ENCODE results near the gene GALNT3. TPM values are rescaled to one million over a fixed set of nuclear protein-coding genes. Genes with fewer than 3 reads are reported as not detected.

GALNT3 gene
- total and polyA plus RNA-seq, 2 of the 13 experiments (the other 11 are each of a cell fraction or from before 2014, with no cell fraction given): 0.29 to 0.30 TPM

DNA sequence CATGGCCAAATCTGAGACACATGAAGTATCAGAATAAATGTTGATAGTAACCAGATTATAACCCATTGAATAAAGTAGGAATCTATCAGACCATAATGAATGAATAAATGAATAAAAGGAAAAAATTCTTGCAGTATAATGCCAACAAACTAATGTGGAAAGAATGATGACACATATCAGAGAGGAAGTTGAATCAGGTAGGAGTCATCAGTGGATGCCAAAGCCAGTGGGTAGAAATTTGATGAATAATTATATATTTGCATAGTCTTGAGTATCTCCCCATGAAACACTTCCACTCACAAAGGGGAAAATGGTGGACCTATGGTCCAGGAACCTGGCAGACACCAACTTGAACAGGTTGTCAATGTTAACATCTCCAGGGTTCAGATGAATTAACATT, 68.6 kb downstream of the GALNT3 start:
- POLR2A ChIA-PET: no interaction called here
- DNase-seq (ENCODE audit: low spot score) (no peak), ATAC-seq (no peak), FAIRE-seq (no peak)
- CTCF ChIA-PET (ENCODE audit: low intra/inter-chr PET ratio, low total read pairs): no interaction called here
- H3K27me3 ChIP-seq (ENCODE audit: control insufficient read depth in 1 of 2, insufficient read depth in 2 of 2, low read length in 2 of 2): peaks cover 0 to 12% of the 10 kb centered on the region in 2 experiments; a peak in 3 of 5 replicates
- intact Hi-C loops (cut with micrococcal nuclease; ENCODE audit: unreplicated experiment): no loop called here
- no peaks in the 10 kb centered on the region for H3K79me2 ChIP-seq (ENCODE audit: insufficient read depth, low read length)
- H3K9ac ChIP-seq (ENCODE audit: insufficient read depth, low read depth, low read length): no peak overlapping the region
- no TSS peak for BruUV-seq (replicated peaks)
- in situ Hi-C loops (cut with HindIII; ENCODE audit: extremely low pct_ligation_motif_present, low pct_unique_long_range_greater_than_20kb): no loop called here
- no peaks in the 10 kb centered on the region; the same call in 1 of the 2 replicates for H4K20me1 ChIP-seq (ENCODE audit: insufficient read depth, low read length)
- H3K36me3 ChIP-seq (replicated peaks in 1 of 2; ENCODE audit: control insufficient read depth in 1 of 2, insufficient read depth in 2 of 2, low read length in 2 of 2): no peaks in the 10 kb centered on the region
- no peak overlapping the region for H2AFZ ChIP-seq (ENCODE audit: low read length)
- H3K9me3 ChIP-seq (ENCODE audit: low read length): no peaks in the 10 kb centered on the region
- H3K27ac ChIP-seq (ENCODE audit: extremely low read length, insufficient read depth, low read length): no peak overlapping the region
- no peak overlapping the region for H3K4me3 ChIP-seq (replicated peaks in 1 of 3; ENCODE audit: insufficient read depth in 1 of 3, low read depth in 2 of 3, low read length in 3 of 3)
- H3K4me1 ChIP-seq (ENCODE audit: insufficient read depth, low read length): no peaks in the 10 kb centered on the region
- no peak overlapping the region for H3K4me2 ChIP-seq (ENCODE audit: low read depth, low read length)
- no peak for TF ChIP-seq ZFYVE20 (CRISPR knock-in tag; IDR thresholded peaks at IDR 0.05; ENCODE audit: borderline replicate concordance, low read depth)
- TF ChIP-seq ZEB1 (IDR thresholded peaks at IDR 0.05; ENCODE audit: insufficient replicate concordance, low read depth): no peak
- TF ChIP-seq, protein P1, sequence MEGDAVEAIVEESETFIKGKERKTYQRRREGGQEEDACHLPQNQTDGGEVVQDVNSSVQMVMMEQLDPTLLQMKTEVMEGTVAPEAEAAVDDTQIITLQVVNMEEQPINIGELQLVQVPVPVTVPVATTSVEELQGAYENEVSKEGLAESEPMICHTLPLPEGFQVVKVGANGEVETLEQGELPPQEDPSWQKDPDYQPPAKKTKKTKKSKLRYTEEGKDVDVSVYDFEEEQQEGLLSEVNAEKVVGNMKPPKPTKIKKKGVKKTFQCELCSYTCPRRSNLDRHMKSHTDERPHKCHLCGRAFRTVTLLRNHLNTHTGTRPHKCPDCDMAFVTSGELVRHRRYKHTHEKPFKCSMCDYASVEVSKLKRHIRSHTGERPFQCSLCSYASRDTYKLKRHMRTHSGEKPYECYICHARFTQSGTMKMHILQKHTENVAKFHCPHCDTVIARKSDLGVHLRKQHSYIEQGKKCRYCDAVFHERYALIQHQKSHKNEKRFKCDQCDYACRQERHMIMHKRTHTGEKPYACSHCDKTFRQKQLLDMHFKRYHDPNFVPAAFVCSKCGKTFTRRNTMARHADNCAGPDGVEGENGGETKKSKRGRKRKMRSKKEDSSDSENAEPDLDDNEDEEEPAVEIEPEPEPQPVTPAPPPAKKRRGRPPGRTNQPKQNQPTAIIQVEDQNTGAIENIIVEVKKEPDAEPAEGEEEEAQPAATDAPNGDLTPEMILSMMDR (CRISPR knock-in tag; IDR thresholded peaks at IDR 0.05): no peak
- no peak for TF ChIP-seq ATRX (CRISPR knock-in tag; IDR thresholded peaks at IDR 0.05; ENCODE audit: borderline replicate concordance)
- TF ChIP-seq, protein P2, sequence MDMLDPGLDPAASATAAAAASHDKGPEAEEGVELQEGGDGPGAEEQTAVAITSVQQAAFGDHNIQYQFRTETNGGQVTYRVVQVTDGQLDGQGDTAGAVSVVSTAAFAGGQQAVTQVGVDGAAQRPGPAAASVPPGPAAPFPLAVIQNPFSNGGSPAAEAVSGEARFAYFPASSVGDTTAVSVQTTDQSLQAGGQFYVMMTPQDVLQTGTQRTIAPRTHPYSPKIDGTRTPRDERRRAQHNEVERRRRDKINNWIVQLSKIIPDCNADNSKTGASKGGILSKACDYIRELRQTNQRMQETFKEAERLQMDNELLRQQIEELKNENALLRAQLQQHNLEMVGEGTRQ (IDR thresholded peaks at IDR 0.05; ENCODE audit: low read depth, low read length): no peak
- TF ChIP-seq, protein P2 (CRISPR knock-in tag; IDR thresholded peaks at IDR 0.05; ENCODE audit: borderline replicate concordance): no peak
- TF ChIP-seq TBP (CRISPR knock-in tag; IDR thresholded peaks at IDR 0.05): no peak
- no peak for TF ChIP-seq ZNF619 (CRISPR knock-in tag; IDR thresholded peaks at IDR 0.05)
- no peak for TF ChIP-seq REPIN1 (CRISPR knock-in tag; IDR thresholded peaks at IDR 0.05; ENCODE audit: borderline replicate concordance, low read depth)
- TF ChIP-seq TRIM22 (IDR thresholded peaks at IDR 0.05): no peak
- TF ChIP-seq FOXK1 (CRISPR knock-in tag; IDR thresholded peaks at IDR 0.05; ENCODE audit: borderline replicate concordance, low read depth): no peak
- TF ChIP-seq ZFP36L2 (CRISPR knock-in tag; IDR thresholded peaks at IDR 0.05): no peak
- no peak for TF ChIP-seq CEBPZ (IDR thresholded peaks at IDR 0.05; ENCODE audit: low read length)
- no peak for TF ChIP-seq DR1 (CRISPR knock-in tag; IDR thresholded peaks at IDR 0.05)
- TF ChIP-seq SMYD3 (CRISPR knock-in tag; IDR thresholded peaks at IDR 0.05): no peak
- no peak for TF ChIP-seq ZNF350 (CRISPR knock-in tag; IDR thresholded peaks at IDR 0.05; ENCODE audit: borderline replicate concordance, low read depth)
- TF ChIP-seq MYC (CRISPR knock-in tag; IDR thresholded peaks at IDR 0.05; ENCODE audit: borderline replicate concordance): no peak
- TF ChIP-seq JARID2 (CRISPR knock-in tag; IDR thresholded peaks at IDR 0.05; ENCODE audit: insufficient replicate concordance): no peak

All from HepG2 (cell line).